Measurements from ENCODE around the gene IER3.
"Not testable (repeated sequence)": the region's sequence is repeated elsewhere in the genome, so short reads cannot be mapped to it uniquely, and the experiment has no call there.

The IER3 gene

DNA sequence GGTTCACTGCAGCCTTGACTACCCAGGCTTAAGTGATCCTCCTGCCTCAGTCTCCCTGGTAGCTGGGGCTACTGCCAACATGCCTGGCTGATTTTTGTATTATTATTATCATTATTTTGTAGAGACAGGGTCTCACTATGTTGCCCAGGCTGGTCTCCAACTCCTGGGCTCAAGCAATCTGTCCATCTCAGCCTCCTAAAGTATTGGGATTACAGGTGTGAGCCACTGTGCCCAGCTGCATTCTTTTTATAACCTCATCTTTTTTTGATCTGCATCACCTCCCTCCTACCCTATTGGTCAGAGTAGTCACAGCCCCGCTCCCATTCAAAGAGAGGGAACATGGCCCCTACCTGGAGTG lies 23.6 kb upstream of the IER3 start:
- no peak for DNase-seq

DNA sequence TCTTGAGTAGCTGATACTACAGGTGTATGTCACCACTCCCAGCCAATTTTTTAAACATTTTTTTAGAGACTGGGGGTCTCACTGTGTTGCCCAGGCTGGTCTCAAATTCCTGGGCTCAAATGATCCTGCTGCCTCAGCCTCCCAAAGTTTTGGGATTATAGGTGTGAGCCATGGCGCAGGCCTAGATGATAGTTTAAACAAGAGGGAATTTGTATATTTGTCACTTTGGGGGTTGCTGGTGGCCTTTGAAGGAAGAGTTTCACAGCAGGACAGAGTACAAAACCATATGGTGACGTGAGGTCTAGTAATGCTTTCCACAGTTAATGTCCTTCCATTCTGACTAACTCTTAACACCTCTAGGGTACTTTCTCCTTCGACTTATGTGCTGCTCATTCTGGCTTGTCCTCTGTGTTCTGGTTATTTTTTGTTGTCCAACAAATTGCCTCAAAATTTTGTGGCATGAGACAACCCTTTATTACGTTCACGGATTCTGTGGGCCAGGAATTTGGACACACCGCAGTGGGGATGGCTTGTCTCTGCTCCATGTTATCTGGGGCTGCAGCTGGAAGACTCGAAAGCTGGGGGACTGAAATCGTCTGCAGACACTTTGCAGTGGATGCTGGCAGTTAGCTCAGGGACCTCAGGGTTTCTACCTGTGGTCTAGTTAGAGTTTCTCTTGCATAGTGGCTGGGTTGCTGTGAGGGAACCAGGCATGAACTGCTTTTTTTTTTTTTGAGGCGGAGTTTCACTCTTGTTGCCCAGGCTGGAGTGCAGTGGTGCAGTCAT lies 23.0 kb upstream of the IER3 start:
- no peak for DNase-seq

DNA sequence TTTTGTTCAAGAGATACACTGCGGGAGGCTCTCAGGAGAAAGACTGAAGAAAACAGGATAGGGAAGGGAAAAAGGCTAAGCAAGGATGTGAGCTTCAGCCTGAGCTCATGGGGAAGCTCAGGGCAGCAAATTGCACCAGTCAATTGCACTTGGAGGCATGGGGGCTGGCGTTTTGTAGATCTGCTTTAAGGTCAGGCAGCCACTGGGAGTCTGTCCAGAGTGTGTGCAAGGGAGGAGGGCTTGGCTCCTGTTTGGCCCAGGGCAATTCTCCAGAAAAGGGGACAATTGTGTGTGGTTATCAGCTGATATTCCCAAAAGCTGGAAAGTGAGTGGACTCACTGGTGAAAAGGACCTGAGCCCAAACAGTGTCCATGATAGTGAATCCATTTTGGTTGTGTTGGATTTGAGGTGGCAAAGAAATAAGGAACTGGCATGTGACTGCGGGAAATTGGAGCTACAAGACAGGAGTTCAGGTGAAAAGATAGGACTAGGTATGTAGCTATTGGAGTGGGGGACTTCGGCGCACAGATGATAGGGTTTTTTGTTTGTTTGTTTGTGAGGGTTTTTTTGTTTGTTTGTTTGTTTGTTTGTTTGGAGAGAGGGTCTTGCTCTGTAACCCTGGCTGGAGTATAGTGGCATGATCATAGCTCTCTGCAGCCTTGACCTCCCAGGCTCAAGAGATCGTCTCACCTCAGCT lies 22.3 kb upstream of the IER3 start:
- no peak for DNase-seq

DNA sequence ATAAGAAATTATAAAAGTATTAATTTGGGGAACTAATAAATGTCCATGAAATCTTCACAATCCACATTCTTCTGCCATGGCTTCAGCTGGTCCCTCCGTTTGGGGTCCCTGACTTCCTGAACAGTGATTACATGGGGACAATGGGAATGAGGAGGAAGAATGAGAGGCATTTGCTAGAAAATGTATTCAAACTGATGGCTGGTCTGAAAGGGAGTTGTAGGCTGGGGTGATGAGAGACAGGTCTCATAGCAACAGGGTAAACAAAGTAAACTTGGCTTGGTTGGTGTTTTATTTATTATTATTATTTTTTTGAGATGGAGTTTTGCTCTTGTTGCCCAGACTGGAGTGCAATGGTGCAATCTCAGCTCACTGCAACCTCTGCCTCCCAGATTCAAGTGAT lies 21.1 kb upstream of the IER3 start:
- DNase-seq, result not testable (repeated sequence)

DNA sequence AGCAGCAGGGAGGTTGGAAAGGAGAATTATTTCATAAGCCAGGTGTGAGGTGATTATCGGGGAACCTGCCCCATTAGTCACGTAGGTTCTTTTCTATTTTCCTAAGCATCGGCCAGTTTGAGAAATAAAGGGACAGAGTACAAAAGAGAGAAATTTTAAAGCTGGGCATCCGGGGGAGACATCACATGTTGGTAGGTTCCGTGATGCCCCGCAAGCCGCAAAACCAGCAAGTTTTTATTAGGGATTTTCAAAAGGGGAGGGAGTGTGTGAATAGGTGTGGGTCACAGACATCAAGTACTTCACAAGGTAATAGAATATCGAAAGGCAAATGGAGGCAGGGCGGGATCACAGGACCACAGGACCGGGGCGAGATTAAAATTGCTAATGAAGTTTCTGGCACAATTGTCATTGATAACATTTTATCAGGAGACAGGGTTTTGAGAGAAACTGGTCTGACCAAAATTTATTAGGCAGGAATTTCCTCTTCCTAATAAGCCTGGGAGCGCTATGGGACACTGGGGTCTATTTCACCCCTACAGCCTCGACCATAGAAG lies 20.2 kb upstream of the IER3 start:
- not testable (repeated sequence) for DNase-seq

DNA sequence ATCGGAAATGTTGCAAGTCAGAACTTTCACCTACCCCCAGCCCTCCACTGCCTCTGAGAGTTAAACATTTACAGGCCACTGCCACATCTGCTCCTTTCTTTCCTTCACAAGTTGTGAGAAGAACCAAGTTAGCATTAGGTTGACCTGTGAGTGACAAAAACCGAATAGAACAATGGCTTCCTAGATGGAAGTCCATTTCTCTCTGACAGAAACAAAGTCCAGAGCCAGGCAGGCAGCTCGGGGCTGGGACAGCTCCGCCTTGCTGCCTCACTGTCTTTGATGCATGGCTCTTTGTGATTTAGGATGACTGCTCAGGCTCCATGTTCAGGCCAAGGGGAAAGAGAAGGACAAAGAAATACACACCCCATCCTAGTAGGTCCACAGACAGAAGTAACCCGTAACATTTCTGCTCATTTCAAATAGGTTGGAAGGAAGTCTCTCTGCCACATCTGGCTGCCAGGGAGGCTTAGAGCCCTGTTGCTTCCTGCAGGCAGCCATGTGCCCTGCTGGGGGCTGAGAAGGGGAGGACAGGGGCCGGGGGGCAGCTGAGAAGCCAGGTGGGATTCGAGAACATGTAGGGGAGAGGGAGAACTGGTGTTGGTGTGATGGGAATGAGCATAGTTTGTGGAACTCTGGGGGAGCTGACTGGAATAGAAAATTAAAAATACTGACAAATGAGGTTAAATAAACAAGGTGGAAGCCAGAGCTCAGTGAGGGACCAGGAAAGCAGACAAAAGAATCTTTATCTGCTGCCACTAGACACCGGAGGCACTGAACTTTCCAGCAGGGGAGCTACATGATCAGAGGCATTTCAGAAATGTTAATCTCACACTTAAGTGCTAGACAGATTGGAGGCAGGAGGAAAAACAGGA lies 19.5 kb upstream of the IER3 start:
- no peak for DNase-seq

DNA sequence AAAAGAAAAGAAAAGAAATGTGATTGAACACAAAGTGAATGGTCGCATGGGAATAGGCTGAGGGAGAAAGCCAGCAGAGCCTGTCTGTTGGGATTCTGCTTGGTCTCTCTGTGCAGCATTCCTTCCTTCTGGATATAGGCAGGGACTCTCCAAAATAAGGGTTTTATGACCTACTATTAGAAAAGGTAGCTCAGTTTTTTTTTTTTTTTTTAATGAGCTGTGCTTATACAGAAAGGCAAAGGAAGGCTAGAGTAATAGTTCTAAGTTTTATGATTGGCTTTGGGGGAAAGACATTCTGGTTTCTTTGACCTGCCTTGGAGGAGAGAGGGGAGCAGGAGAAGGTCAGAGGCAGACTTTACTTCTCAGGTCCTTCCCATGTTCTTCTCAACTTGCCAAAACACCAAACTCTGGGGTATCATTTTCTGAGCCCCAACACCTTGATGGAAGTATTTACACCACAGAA lies 18.8 kb upstream of the IER3 start:
- DNase-seq, result no peak

DNA sequence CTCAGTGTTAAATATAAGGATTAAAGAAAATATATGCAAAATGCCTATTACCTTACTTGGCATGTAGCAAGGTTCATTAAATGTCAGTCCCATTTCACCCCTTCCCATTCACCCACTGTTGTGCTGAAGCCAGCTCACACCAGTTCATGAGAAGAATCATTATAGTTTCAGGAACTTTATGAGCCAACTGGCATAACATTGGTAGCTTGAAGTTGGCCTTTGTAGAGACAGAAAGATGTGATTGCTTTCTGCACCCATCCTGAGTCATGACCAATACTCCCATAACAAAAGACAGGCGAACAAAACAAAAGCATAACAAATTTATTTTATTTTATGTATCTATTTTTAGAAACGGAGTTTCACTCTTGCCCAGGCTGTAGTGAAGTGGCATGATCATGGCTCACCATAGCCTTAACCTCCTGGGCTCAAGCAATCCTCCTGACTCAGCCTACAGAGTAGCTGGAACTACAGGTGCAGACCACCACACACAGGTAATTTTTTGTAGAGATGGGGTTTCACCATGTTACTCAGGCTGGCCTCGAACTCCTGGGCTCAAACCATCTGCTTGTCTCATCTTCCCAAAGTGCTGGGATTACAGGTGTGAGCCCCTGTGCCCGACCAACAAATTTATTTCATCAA lies 17.6 kb upstream of the IER3 start:
- DNase-seq, result no peak

DNA sequence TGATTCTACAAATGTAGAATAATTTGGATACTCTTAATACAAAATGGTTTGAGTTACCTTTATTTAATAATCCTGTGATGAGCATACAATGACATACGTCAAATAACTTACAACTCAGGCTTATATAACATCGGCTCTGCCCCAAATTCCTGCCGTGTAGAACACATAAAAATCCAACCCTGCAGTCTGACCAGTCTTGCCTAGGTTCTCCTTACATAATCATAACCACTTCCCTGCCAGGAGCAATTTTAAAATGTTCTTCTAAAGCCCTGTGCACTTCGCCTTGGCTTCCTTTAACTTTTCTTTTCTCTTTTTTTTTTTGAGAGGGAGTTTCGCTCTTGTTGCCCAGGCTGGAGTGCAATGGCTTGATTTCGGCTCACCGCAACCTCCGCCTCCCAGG lies 16.2 kb upstream of the IER3 start:
- no peak for DNase-seq

DNA sequence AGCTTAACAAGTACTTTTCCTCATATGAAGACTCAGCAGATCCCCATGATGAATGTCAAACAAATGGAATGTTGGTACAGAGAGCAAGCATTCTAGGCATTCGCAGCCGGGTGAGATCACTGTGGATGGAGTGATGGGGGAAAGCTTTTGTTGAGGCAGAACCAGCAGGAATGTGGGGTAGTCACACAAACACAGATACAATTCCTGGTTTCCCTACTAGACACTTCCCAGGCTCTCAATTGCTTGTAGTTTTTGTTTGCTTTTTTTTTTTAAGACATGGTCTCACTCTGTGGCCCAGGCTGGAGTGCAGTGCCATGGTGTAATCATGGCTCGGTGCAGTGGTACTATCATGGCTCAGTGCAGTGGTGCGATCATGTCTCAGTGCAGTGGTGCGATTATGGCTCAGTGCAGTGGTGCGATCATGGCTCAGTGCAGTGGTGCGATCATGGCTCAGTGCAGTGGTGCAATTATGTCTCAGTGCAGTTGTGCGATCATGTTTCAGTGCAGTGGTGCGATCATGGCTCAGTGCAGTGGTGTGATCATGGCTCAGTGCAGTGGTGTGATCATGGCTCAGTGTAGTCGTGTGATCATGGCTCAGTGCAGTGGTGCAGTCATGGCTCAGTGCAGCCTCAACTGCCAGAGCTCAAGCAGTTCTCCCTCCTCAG lies 15.4 kb upstream of the IER3 start:
- no peak for DNase-seq

DNA sequence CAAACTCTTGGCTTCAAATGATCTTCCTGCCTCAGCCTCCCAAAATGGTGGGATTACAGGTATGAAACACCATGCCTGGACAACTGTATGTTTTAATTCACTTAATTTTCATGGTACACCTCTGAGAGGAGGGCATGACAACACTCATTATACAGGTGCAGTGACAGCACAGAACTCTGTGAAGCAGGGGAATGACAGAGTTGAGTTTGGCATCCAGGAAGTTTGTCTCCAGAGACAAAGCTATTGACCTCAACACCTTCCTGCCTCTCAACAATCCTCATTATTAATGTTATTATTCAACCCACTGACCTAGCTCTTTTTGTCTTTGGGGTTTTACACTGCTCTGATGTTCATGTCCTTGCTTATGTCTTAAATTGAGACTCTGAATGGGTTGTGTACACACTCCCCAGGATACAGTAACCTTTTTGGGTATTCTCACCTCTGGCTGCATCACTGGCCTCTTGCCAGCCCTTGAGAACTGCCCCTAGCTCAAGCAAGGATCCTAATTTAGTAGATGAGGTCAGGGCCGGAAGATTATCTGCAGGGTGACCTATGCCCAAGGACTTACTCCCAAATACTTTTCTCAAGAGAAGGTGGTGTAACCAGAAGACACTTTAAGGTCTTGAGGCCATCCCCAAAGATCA lies 13.0 kb upstream of the IER3 start:
- DNase-seq, result no peak

DNA sequence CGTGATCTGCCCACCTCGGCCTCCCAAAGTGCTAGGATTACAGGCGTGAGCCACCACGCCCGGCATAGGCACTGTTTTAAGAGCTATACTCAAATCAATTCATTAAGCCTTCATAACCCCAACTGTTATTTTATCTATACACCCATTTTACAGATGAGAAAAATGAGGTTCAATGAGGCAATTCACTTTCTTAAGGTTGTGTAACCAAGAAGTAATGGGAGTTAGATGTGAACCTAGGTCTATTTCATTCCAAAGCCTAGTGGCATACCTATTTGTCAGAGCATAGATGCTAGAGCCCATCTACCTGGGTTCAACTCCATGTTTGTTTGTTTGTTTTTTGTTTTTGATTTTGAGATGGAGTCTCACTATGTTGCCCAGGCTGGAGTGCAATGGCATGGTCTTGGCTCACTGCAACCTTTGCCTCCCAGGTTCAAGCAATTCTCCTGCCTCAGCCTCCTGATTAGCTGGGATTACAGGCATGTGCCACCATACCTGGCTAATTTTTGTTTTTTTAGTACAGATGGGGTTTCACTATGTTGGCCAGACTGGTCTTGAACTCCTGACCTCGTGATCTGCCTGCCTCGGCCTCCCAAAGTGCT lies 12.2 kb upstream of the IER3 start:
- DNase-seq, result not testable (repeated sequence)

DNA sequence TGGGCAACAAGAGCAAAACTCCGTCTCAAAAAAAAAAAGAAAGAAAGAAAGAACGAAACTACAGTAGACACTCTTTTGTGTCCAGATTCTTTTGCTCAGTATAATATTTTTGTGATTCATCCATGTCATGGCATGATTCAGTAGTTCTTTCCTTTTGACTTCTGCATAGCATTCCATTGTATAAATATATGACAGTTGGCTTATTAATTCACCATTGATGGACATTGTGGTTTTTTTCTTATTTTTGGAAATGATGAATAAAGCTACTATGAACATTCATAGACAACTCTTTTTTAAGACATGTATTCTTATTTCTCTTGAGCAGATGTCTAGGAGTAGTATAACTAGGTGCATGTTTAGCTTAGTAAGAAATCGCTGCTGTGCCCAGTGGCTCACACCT lies 10.3 kb upstream of the IER3 start:
- no peak for DNase-seq

DNA sequence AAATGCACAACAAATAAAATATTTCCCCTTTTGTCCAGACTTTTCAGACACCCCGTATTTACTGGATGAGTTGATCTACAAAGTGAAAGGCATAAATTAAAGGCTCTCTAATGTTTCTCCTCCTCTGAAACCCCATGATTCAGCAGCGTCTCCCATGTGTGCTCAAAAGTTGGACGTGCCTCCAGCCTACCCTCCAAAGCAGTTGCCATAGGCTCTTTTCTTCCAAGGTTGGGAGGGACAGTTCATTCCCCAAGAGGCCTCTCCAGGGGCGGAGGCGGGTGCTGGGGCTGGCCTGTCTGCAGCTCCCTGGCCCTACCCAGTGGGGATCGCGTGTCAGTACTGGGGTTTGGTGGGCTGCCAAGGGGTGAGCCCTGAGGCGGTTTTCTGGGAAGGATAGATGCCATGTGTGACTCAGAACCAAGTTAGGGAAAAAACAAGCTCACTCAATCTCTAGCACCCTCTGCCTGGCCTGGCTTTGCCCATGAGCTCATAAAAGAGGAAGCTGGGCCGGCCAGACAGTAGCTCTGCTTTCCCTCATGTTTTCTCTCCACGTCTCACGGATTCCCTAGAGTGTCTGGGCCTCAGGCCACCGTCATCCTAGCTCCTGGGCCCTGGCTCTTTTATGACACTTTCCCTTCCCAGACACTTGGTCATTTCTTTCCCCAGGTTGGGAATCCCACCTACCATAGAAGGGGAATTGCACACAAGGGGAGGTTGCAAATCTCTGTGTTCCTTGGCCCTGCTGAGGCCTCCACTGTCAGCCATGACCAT lies 8.0 kb upstream of the IER3 start:
- no peak for DNase-seq

DNA sequence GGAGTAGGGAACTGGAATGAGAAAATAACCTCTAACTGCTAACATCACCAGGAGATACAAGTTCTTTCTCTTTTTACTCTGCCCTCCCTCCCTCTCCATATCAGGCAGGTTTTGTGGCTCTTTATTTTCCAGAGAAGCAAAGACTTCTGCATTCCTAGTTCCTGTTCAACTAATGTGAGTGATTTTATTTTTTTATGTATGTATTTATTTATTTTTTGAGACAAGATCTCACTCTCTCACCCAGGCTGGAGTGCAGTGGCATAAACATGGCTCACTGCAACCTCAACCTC lies 6.0 kb upstream of the IER3 start:
- DNase-seq, result no peak

DNA sequence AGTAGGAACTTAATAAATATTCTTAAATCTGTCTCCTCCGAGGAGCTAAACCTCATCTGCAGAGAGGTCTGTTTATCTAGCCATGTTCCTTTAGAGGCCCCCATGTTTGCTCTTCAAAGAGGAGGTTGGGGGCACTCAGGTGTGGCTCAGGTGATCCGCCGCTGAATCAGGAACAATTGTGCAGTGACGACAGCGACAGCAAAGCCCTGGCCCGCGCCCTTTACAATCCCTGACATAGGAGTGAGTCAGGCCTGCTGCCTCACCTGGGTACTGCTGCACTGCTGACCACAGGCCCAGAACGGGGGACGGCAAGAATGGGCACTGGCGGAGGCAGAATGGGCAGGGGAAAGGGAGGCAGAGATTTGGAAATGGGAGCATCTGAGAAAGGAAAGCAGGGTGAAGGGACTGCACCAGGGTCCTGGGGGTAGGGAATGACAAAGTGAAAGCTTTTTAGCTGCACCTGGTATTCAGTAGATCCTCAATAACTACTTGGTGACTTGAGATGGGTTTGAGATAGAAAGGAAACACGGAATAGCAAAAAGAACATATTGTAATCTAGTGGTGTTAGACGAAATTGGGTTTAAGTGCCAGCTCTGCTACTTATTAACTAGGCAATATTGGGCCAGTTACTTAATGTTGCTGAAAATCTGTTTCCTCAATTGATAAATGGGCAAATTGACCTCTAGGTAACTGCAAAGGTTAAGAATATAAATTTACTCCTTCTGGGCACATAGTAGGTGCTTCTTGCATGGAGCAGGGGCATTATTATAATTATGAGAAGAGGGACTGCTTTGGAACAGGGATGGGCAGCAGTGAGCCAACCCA lies 5.4 kb upstream of the IER3 start:
- DNase-seq, result no peak

DNA sequence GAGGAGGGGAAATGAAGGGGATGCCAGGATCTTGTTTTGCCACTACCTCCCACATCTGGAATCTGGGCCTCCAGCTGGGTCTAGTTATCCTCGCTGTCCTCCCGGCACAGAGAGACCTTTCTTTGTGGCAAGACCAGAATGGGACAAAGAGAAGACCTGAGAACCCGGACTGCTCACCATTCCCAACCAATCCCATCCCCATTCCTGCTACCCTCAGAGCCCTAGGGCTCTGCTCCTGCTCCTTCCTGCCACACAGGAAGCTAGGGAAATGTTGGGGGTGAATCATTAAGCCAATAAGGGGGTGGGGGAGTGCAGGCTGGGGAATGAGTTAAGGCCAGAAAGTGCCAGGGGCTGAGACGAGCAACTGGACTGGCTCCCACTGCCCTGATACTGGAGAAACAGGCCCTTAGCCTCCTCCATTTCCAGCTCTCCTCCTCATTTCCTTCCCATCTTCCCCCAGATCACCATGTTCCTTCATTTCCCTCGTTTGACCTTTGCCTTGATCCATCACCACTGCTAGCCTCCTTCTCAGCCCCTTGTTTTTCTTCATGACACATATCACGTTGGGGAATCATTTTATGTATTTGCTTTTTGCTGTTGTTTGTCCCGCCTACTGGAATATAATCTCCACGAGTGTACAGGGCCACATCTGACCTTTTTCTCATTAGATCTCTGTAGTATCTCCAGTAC lies 4.6 kb upstream of the IER3 start:
- DNase-seq, result no peak

DNA sequence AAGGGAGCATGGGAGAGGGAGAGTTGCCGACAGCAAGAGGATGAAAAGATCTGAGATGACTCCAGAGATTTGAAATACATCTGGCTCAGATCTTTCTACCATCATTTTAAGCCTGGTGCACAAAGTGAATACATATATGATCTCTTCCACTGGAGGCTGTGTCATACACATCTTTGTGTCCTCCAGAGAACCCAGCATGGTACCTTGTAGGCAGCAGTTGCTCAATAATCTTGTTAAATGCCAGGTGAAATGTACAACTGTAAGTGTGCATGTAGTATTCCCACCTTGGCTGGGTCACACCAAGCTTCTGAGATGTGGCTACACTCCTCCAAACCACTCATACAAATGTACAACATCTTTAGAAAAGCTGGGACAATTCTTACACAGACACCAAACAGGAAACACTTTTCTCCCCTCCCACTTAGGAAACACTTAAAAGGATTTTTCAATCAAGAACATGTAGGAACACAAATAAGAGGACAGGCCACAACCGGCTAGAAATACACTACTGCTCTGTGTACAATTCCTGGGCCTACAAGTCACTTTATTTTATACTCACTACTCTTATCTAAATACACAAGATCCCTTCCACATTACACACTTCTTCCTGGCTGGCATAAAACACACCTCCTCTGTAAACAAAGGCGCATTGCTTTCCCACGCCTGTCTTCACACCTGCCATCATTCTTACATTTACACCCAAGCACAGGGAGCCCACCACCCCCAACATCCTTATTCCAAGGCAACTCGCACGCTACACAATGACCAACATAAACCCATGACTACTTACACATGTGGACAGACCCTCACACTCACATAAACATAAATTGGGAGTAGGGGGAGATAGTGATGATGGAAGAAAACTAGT lies 3.8 kb upstream of the IER3 start:
- DNase-seq, result no peak
